ENCODE measurements around the gene MYO3B. TPM values are rescaled to one million over a fixed set of nuclear protein-coding genes. Genes with fewer than 3 reads are reported as not detected.
"Not testable (repeated sequence)": the region's sequence is repeated elsewhere in the genome, so short reads cannot be mapped to it uniquely, and the experiment has no call there.

The MYO3B gene
- total RNA-seq, 1 experiment from 2014 or later = 4.4 TPM

DNA sequence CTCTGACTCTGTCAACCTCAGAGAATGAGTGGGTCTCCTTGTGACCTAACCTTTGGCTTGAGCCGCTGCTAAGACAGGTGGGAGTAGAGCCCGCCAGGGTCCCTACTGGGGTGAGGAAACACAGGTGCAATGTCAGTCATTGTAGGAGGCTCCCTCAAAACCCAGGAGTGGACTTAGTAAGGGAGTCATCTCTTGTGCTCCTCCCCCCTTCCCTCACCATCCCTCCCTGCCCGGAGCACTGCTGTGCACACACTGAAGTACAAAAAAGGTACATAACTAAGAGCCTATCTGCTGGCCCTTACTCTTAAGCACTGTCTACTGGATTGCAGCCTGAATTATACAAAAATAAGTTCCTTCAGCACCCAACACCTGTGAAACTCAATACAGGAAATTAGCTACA, 77.2 kb downstream of the MYO3B start:
- Histone ChIP-seq H3K9me2 (replicated peaks; ENCODE audit: insufficient read depth, low read length) (no peaks in the 10 kb centered on the region), H3K9ac (ENCODE audit: low read length) (no peak overlapping the region), H3K9me3 (ENCODE audit: low read length) (no peaks in the 10 kb centered on the region; the same call in 1 of the 2 replicates), H3K4me1 (ENCODE audit: low read length) (no peaks in the 10 kb centered on the region), H3K27ac (ENCODE audit: low read length) (no peak overlapping the region), H3K4me2 (ENCODE audit: low read depth, low read length, poor library complexity, severe bottlenecking) (no peak overlapping the region), H3K36me3 (ENCODE audit: insufficient read depth, low read length) (no peaks in the 10 kb centered on the region), H2AFZ (ENCODE audit: low read length) (no peak overlapping the region), H4K20me1 (ENCODE audit: insufficient read depth, low read depth, low read length) (no peaks in the 10 kb centered on the region), H3K4me3 (ENCODE audit: low read length) (no peak overlapping the region), H3K27me3 (ENCODE audit: low read length) (no peaks in the 10 kb centered on the region), H3K79me2 (ENCODE audit: low read length) (no peaks in the 10 kb centered on the region)
- DNase-seq = no peak

DNA sequence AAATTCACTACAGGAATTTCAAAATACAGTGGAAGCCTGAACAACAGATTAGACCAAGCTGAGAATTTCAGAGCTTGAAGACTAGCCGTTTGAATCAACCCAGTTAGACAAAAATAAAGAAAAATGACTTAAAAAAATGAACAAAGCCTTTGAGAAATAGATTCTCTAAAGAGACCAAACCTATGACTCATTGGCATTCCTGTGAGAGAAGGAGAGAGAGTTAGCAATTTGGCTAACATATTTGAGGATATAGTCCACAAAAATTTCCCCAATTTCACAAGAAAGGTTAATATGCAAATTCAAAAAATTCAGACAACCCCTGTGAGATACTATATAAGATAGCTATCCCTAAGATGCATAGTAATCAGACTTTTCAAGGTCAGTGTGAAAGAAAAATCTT, 78.0 kb downstream of the MYO3B start:
- Histone ChIP-seq H3K27ac (ENCODE audit: low read length) (no peak overlapping the region), H3K4me2 (ENCODE audit: low read depth, low read length, poor library complexity, severe bottlenecking) (no peak overlapping the region), H3K9me3 (ENCODE audit: low read length) (no peaks in the 10 kb centered on the region; the same call in 1 of the 2 replicates), H3K4me3 (ENCODE audit: low read length) (no peak overlapping the region), H4K20me1 (ENCODE audit: insufficient read depth, low read depth, low read length) (no peaks in the 10 kb centered on the region), H3K4me1 (ENCODE audit: low read length) (no peaks in the 10 kb centered on the region), H3K9me2 (replicated peaks; ENCODE audit: insufficient read depth, low read length) (no peaks in the 10 kb centered on the region), H3K36me3 (ENCODE audit: insufficient read depth, low read length) (no peaks in the 10 kb centered on the region), H3K79me2 (ENCODE audit: low read length) (no peaks in the 10 kb centered on the region), H3K9ac (ENCODE audit: low read length) (no peak overlapping the region), H3K27me3 (ENCODE audit: low read length) (no peaks in the 10 kb centered on the region), H2AFZ (ENCODE audit: low read length) (no peak overlapping the region)
- no peak for DNase-seq

- no peak for DNase-seq
- Histone ChIP-seq H3K4me2 (ENCODE audit: low read depth, low read length, poor library complexity, severe bottlenecking) (no peak overlapping the region), H3K9me3 (ENCODE audit: low read length) (no peaks in the 10 kb centered on the region; the same call in 1 of the 2 replicates), H3K9ac (ENCODE audit: low read length) (no peak overlapping the region), H3K79me2 (ENCODE audit: low read length) (no peaks in the 10 kb centered on the region), H3K27me3 (ENCODE audit: low read length) (no peaks in the 10 kb centered on the region), H4K20me1 (ENCODE audit: insufficient read depth, low read depth, low read length) (no peaks in the 10 kb centered on the region), H3K9me2 (replicated peaks; ENCODE audit: insufficient read depth, low read length) (no peaks in the 10 kb centered on the region), H2AFZ (ENCODE audit: low read length) (no peak overlapping the region), H3K4me3 (ENCODE audit: low read length) (no peak overlapping the region), H3K36me3 (ENCODE audit: insufficient read depth, low read length) (no peaks in the 10 kb centered on the region), H3K27ac (ENCODE audit: low read length) (no peak overlapping the region), H3K4me1 (ENCODE audit: low read length) (no peaks in the 10 kb centered on the region)
These were observed 80.4 kb downstream of the MYO3B start for GRCh38 chr2:170258382-170258781.

DNA sequence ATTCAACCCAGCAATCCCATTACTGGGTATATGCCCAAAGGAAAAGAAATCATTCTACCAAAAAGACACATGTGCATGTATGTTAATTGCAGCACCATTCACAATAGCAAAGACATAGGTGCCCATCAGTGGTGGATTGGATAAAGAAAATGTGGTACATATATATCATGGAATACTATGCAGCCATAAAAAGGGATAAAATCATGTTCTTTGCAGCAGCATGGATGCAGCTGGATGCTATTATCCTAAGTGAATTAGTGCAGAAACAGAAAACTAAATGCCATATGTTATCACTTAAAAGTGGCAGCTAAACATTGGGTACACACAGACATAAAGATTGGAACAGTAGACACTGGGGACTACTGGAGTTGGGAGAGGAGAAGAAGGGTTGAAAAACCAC, 82.2 kb downstream of the MYO3B start:
- Histone ChIP-seq H3K9me3 (ENCODE audit: low read length) (no peaks in the 10 kb centered on the region; the same call in 1 of the 2 replicates), H3K27ac (ENCODE audit: low read length) (no peak overlapping the region)

GRCh38 chr2:170261566-170261965, 83.6 kb downstream of the MYO3B start:
- Histone ChIP-seq H3K36me3 (ENCODE audit: insufficient read depth, low read length) (no peaks in the 10 kb centered on the region), H3K9ac (ENCODE audit: low read length) (no peak overlapping the region), H3K9me2 (replicated peaks; ENCODE audit: insufficient read depth, low read length) (no peaks in the 10 kb centered on the region), H2AFZ (ENCODE audit: low read length) (no peak overlapping the region), H3K79me2 (ENCODE audit: low read length) (no peaks in the 10 kb centered on the region), H3K4me1 (ENCODE audit: low read length) (no peaks in the 10 kb centered on the region), H4K20me1 (ENCODE audit: insufficient read depth, low read depth, low read length) (no peaks in the 10 kb centered on the region), H3K27me3 (ENCODE audit: low read length) (no peaks in the 10 kb centered on the region), H3K4me2 (ENCODE audit: low read depth, low read length, poor library complexity, severe bottlenecking) (no peak overlapping the region), H3K4me3 (ENCODE audit: low read length) (no peak overlapping the region), H3K27ac (ENCODE audit: low read length) (no peak overlapping the region), H3K9me3 (ENCODE audit: low read length) (no peaks in the 10 kb centered on the region; the same call in 1 of the 2 replicates)
- no peak for DNase-seq

More for the DNA sequence above, 82.2 kb downstream of the MYO3B start:
- no peak overlapping the region for H3K9ac ChIP-seq (ENCODE audit: low read length)
- no peaks in the 10 kb centered on the region for H4K20me1 ChIP-seq (ENCODE audit: insufficient read depth, low read depth, low read length)
- no peaks in the 10 kb centered on the region for H3K36me3 ChIP-seq (ENCODE audit: insufficient read depth, low read length)
- H3K79me2 ChIP-seq (ENCODE audit: low read length) = no peaks in the 10 kb centered on the region
- no peak overlapping the region for H3K4me3 ChIP-seq (ENCODE audit: low read length)
- H3K4me1 ChIP-seq (ENCODE audit: low read length) = no peaks in the 10 kb centered on the region
- H3K4me2 ChIP-seq (ENCODE audit: low read depth, low read length, poor library complexity, severe bottlenecking) = no peak overlapping the region
- H2AFZ ChIP-seq (ENCODE audit: low read length) = no peak overlapping the region
- no peak for DNase-seq
- no peaks in the 10 kb centered on the region for H3K27me3 ChIP-seq (ENCODE audit: low read length)
- H3K9me2 ChIP-seq (replicated peaks; ENCODE audit: insufficient read depth, low read length) = no peaks in the 10 kb centered on the region

- Histone ChIP-seq H3K4me2 (ENCODE audit: low read depth, low read length, poor library complexity, severe bottlenecking) (no peak overlapping the region), H3K9ac (ENCODE audit: low read length) (no peak overlapping the region), H4K20me1 (ENCODE audit: insufficient read depth, low read depth, low read length) (no peaks in the 10 kb centered on the region), H3K79me2 (ENCODE audit: low read length) (no peaks in the 10 kb centered on the region), H3K27ac (ENCODE audit: low read length) (no peak overlapping the region), H3K36me3 (ENCODE audit: insufficient read depth, low read length) (no peaks in the 10 kb centered on the region), H3K27me3 (ENCODE audit: low read length) (no peaks in the 10 kb centered on the region), H3K9me3 (ENCODE audit: low read length) (no peaks in the 10 kb centered on the region; the same call in 1 of the 2 replicates), H3K9me2 (replicated peaks; ENCODE audit: insufficient read depth, low read length) (no peaks in the 10 kb centered on the region), H2AFZ (ENCODE audit: low read length) (no peak overlapping the region), H3K4me1 (ENCODE audit: low read length) (no peaks in the 10 kb centered on the region), H3K4me3 (ENCODE audit: low read length) (no peak overlapping the region)
- DNase-seq = no peak
These were observed 84.4 kb downstream of the MYO3B start for GRCh38 chr2:170262343-170262742.

DNA sequence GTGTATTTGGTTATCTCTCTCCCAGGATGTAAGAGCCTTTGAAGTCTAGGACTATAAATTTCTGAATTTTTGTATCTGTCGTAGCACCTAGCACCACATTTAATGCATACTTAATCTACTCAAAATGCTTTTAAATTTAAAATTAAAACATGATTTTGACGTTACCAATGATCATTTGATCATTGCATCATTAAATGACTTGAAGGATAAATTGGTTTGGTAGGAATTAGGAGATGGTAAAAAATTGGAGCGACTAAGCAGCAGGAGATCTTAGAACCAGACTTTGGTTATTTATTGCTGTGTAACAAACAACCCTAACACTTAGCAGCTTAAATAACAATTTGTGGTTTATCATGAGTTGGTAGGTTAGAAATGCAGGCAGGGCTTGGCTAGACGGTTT, 84.9 kb downstream of the MYO3B start:
- Histone ChIP-seq H3K9ac (ENCODE audit: low read length) (no peak overlapping the region), H3K36me3 (ENCODE audit: insufficient read depth, low read length) (no peaks in the 10 kb centered on the region), H3K27ac (ENCODE audit: low read length) (no peak overlapping the region), H3K27me3 (ENCODE audit: low read length) (no peaks in the 10 kb centered on the region), H2AFZ (ENCODE audit: low read length) (no peak overlapping the region), H3K4me2 (ENCODE audit: low read depth, low read length, poor library complexity, severe bottlenecking) (no peak overlapping the region), H3K79me2 (ENCODE audit: low read length) (no peaks in the 10 kb centered on the region), H4K20me1 (ENCODE audit: insufficient read depth, low read depth, low read length) (no peaks in the 10 kb centered on the region), H3K9me3 (ENCODE audit: low read length) (no peaks in the 10 kb centered on the region; the same call in 1 of the 2 replicates), H3K9me2 (replicated peaks; ENCODE audit: insufficient read depth, low read length) (no peaks in the 10 kb centered on the region), H3K4me1 (ENCODE audit: low read length) (no peaks in the 10 kb centered on the region), H3K4me3 (ENCODE audit: low read length) (no peak overlapping the region)
- no peak for DNase-seq

DNA sequence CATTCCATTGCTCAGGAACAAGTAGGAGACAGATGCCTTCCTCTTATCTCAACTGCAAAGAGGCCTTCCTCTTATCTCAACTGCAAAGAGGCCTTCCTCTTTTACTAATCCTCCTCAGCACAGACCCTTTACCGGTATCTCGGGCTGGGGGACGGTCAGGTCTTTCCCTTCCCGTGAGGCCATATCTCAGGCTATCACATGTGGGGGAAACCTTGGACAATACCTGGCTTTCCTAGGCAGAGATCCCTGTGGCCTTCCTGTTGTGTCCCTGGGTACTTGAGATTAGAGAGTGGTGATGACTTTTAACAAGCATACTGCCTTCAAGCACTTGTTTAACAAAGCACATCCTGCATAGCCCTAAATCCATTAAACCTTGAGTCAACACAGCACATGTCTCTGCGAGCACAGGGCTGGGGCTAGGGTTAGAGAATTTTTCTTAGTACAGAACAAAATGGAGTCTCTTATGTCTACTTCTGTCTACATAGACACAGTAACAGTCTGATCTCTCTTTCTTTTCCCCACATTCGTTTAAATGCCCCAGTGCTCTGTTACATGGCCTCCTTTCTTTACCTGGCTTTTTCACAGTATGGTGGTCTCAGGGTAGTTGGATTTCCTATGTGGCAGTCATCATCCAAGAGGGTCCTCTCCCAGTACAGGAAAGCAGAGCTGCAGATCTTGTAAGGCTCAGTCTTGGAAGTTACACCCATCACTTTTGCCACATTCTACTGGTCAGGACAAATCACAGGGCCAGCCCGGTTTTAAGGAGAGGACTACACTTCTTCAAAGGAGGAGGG, 86.0 kb downstream of the MYO3B start:
- not testable (repeated sequence) for H3K27ac ChIP-seq (ENCODE audit: low read length); H3K4me3 ChIP-seq (ENCODE audit: low read length); H3K79me2 ChIP-seq (ENCODE audit: low read length); H3K4me1 ChIP-seq (ENCODE audit: low read length); H3K9ac ChIP-seq (ENCODE audit: low read length); H3K27me3 ChIP-seq (ENCODE audit: low read length); H3K4me2 ChIP-seq (ENCODE audit: low read depth, low read length, poor library complexity, severe bottlenecking); H4K20me1 ChIP-seq (ENCODE audit: insufficient read depth, low read depth, low read length); H2AFZ ChIP-seq (ENCODE audit: low read length); H3K36me3 ChIP-seq (ENCODE audit: insufficient read depth, low read length); DNase-seq; H3K9me2 ChIP-seq (replicated peaks; ENCODE audit: insufficient read depth, low read length); H3K9me3 ChIP-seq (ENCODE audit: low read length)

Measured in Karpas-422 (cell line).